GM19463 (cell line): ENCODE results near the gene SF3B6.
A peak's percentile ranks its signal among the peaks of the same experiment; 100 is the strongest.
"Not testable (repeated sequence)": the region's sequence is repeated elsewhere in the genome, so short reads cannot be mapped to it uniquely, and the experiment has no call there.

ENCODE experiments used
- ATAC-seq: cut with Tn5 transposase; IDR thresholded peaks from one replicate; pipeline ENCODE4 v1.9.1; 2021; ENCODE audit warnings: mild to moderate bottlenecking, moderate library complexity; ENCODE audit not compliant: unreplicated experiment

SF3B6 gene

GRCh38 chr2:24075915-24076848, at the start of gene SF3B6:
Gene SF3B6, minus strand, starts transcription at chr2:24076326. Its CDS starts 97 bp downstream, at chr2:24076229.
- peak; percentile 92 for ATAC-seq

GRCh38 chr2:24123922-24124580, 47.9 kb upstream of the SF3B6 start:
- peak; percentile 11 for ATAC-seq

- peak; percentile 90 for ATAC-seq
These were observed 47.2 kb upstream of the SF3B6 start, which contains the start of the genes FAM228B and PFN4 for GRCh38 chr2:24123195-24123921. Gene FAM228B, plus strand, starts transcription at chr2:24123469. Its CDS starts 893 bp downstream, at chr2:24124362. Gene PFN4, minus strand, starts transcription at chr2:24123334. Its CDS starts 799 bp downstream, at chr2:24122535.

GRCh38 chr2:24122366-24123194, 46.5 kb upstream of the SF3B6 start:
- ATAC-seq: no peak

- ATAC-seq: no peak
These were observed 45.3 kb upstream of the SF3B6 start for GRCh38 chr2:24121469-24121868.

GRCh38 chr2:24121066-24121465, 44.9 kb upstream of the SF3B6 start:
- ATAC-seq: no peak

- ATAC-seq: no peak
These were observed 41.8 kb upstream of the SF3B6 start for GRCh38 chr2:24117902-24118301.

GRCh38 chr2:24115057-24115456, 38.9 kb upstream of the SF3B6 start:
- no peak for ATAC-seq

GRCh38 chr2:24111407-24111901, 35.3 kb upstream of the SF3B6 start:
- no peak for ATAC-seq

GRCh38 chr2:24110660-24111303, 34.7 kb upstream of the SF3B6 start:
- no peak for ATAC-seq

- ATAC-seq: not testable (repeated sequence)
These were observed 33.3 kb upstream of the SF3B6 start for GRCh38 chr2:24109431-24109830.

GRCh38 chr2:24107336-24107735, 31.2 kb upstream of the SF3B6 start:
- ATAC-seq: no peak

GRCh38 chr2:24106786-24107185, 30.7 kb upstream of the SF3B6 start:
- no peak for ATAC-seq

GRCh38 chr2:24105816-24106215, 29.7 kb upstream of the SF3B6 start:
- no peak for ATAC-seq

GRCh38 chr2:24104906-24105305, 28.8 kb upstream of the SF3B6 start:
- ATAC-seq: no peak

- ATAC-seq: no peak
These were observed 28.1 kb upstream of the SF3B6 start for GRCh38 chr2:24104110-24104650.

GRCh38 chr2:24102677-24103076, 26.6 kb upstream of the SF3B6 start:
- ATAC-seq: no peak

GRCh38 chr2:24101992-24102391, 25.9 kb upstream of the SF3B6 start:
- ATAC-seq: no peak

- ATAC-seq: not testable (repeated sequence)
These were observed 24.6 kb upstream of the SF3B6 start for GRCh38 chr2:24100732-24101131.
